Activated CD4-positive, alpha-beta T cell treated with anti-CD3 and anti-CD28 coated beads for 48 hours (primary cell): ENCODE measurements around the gene FGF4.

Experiments used
- DNase-seq: peaks from one replicate; pipeline ENCODE4 v3.0.0-alpha.2; 2020

The FGF4 gene

DNA sequence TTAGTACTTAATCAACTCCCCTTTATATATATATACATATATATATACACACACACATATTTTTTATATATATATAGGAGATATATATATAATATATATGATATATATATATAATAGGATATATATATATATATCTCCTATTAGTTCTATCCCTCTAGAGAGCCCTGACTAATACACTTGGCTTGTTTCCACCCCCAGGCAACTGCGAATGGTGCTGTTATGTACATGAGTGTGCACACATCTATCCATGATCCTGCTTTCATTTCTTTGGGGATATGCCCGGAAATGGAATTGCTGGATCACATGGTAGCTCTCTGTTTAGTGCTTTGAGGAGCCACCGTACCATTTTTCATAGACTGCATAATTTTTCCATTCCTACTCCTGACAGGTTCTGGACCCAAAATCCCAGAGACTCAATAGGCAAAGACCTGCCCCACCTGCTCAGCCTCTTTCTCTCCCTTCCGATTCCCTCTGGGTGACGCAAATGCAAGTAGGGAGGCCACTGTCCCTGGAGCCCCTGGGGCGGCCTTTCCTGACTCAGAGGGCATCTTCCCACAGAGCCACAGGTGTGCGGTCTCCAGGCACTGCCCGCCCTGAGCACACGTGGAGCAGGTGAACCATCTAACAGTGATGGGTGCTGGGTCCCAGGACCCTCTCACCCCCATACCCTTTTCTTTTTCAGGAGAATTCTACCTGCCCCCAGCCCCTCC is 32.1 kb upstream of the FGF4 start:
- no peak for DNase-seq

DNA sequence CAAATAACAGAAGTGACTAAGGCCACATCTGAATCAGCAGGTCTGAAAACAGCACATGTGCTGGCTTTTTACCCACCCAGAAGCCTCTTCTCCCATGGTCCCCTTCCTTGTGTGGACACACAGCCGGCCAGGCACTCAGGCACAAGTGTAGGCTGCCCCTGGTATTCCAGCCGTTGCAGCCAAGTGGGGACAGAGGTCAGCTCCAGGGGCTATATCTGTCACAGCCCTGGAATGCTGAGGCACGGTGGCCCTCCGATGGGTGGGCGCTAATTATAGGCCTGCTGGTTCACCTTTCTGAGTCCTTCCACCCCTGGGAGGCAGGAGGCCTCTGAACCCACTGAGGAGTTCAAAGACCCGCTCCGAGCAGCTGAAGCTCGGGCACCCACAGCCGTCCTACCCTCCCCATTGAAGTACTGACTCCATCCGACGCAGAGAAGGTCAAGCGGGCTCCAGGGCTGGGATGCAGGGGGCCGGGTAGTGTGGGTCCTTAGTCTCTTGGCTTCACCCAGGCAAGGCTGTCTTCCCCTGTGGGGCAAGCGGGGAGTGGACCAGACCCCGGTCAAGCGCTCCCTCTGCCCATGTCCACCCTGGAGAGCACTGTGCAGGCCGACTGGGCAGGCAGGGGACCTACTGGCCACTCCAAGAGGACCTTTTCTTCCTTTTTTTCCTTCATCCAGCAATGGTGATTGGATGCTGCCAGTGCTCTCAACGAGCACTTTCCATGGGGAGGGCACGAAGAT is 29.8 kb upstream of the FGF4 start:
- DNase-seq = no peak

DNA sequence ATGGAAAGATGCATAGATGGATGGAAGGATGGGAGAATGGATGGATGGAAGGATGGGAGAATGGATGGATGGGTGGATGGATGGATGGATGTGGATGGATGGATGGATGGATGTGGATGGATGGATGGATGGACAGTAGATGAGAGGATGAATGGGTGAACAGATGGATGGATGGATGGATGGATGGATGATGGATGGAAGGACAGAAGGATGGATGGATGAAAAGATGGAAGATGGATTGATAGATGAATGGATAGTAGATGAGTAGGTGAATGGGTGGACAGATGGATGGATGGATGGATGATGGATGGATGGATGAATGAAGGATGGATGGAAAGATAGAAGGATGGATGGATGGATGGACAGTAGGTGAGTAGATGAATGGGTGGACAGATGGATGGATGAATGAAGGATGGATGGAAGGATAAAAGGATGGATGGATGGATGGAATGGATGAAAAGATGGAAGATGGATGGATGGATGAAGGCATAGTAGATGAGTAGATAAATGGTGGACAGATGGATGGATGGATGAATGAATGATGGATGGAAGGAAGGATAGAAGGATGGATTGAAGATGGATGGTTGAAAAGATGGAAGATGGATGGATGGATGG is 28.6 kb upstream of the FGF4 start:
- no peak for DNase-seq

DNA sequence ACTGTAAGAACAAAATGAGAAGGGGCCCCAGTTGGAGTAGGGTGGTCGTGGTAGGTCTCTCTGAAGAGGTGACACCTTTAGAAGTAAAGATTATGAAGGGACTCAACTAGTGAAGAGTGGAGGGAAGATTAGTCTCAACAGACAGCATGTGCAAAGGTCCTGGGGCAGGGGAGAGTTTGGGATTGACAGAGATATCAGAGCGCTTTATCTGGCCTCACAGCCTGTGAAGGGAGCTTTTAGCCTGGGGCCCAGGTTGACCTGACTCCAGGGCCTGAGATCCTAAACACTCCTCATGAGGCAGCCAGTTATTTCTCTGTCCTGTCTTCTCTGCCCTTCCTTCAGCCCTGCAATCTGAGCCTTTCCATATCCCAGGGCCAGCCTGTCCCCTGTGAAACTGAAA is 27.9 kb upstream of the FGF4 start:
- no peak for DNase-seq

DNA sequence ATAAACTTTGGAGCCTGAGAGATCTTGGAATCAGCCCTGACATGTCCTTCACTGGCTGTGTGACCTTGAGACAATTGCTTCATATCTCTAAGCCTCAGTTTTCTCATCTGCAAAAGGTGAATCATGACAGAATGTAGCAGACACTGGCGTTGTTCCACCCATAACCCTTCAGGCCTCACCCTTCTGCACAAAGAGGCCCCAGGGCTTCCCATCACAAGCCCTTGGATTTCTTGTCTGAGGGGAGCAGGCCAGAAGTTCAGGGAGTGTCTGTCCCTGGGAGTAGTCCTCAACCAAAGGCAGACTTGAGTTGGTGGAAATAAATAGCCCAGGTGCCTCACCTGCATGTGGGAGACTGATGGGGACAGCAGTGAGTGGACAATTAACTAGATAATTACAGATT is 27.4 kb upstream of the FGF4 start:
- DNase-seq = no peak

DNA sequence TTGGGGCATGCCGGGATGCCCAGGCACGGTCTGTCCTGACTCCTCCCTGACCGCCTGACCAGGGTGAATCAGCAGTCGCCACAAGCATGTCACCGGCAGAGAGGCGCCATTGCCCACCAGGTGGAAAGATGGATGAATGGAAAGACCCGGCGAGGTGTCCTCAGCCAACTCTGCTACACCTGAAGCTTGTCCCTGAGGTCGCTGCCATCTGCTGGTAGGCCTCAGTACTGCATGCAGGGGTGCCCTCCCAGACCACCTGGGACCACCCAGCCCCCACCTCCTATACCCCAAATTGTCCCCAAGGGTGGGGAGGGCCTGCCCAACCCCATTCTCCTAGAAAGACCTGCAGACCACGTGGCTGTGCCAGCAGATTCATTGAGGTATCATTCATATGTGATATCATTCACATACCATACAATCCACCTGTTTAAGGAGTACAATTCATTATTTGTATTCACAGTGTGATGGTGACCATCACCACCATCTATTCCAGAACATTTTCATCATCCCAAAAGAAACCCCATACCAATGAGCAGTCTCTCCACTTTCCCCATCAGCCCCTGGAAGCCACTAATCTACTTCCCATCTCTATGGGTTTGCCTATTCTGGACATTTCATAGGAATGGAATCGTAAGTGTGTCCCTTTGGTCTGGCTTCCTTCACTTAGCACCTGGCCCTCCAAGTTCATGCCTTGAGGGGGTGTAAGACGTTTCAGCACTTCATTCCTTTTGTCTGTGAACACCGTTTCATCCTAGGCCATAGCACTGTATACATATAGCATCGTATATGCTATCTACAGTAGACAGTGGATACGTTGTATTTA is 26.6 kb upstream of the FGF4 start:
- peak; percentile 50 for DNase-seq

DNA sequence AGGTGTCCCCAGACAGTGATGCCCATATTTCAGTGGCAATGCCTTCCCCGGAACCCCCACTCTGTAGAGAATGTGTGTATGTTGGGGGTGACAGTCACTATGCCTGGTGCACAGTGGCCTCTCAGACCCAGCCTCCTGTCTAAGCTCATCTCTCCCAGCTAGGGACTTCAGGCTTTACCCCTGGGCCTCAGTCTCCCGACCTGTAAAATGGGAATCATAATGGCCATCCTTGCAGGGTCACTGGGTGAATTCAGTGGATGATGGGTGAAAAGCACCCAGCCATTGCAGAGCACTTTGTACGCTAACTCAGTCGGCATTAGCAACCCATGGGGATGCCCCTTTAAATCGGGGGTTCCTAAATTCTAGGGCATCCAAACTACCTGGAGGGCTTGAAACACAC is 25.1 kb upstream of the FGF4 start:
- no peak for DNase-seq

DNA sequence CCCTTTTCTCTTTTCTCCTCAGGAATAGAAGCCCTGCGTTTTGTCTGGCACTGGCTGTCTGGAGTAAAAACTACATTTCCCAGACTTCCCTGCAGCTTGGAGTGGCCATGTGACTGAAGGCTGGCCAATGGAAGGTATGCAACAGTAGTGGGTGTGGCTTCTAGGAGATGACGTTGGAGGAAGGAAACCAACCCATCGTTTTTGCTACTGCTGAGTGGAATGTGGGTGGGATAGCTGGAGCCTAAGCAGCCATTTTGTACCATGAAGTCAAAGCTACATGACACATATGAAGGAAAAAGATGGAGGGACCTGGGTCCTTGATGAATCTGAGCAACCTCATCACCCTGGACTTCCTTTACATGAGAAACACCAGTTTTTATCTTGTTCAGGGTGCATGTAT is 24.4 kb upstream of the FGF4 start:
- peak; percentile 12 for DNase-seq

DNA sequence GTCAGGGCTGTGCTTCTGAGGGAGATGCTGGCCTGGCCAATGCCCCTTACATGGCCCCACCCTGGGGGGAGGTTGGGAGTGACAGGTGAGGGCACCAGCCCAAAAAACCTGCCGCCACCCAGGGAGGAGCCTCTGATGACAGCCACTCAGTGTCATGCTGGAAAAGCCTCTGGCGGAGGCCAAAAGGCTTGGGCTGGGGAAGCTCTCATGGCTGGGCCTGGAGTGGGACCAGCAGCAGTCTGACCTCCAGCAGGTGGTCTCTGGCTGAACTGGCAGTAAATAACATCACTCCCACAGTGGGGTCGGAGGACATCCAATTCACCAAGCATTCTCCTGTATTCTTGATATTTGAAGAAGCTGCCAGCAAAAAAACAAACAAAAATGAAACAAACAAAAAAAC is 24.0 kb upstream of the FGF4 start:
- DNase-seq = no peak

DNA sequence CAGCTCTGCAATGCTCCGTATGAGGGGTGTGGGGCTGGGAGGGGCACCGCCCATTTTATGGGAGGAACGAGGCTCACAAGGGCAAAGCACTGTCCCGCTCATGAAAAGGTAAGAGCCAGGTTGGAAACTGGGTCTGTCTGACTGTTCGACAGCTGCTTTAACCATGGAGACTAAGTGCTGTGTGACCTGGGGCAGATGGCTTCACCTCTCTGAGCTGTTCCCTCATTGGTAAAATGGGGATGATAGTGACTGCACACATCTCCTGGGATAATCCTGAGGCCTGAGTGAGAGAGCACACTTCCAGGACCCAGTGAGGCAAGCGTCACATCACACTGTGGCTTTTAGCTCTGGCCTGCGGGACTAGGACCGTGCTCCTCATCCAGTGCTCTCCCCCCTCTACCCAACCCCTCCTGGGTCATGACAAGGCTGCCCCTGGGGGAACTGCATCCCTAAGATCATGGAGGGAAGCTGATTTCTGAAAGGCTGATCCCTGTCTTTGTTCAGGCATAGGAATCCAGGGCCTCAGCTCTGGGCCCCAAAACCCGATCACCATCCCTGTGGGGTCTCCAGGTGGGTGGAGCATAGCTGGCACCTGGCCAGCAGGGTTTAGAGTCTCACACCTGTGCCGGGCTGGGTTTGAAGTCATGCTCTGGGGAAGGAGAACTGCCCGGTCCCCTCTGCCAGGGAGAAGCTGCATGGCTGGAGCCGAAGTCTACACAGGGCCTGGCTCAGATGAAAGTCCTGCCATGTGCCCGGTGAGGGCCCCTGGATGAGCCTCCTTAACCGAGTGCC is 22.8 kb upstream of the FGF4 start:
- no peak for DNase-seq

DNA sequence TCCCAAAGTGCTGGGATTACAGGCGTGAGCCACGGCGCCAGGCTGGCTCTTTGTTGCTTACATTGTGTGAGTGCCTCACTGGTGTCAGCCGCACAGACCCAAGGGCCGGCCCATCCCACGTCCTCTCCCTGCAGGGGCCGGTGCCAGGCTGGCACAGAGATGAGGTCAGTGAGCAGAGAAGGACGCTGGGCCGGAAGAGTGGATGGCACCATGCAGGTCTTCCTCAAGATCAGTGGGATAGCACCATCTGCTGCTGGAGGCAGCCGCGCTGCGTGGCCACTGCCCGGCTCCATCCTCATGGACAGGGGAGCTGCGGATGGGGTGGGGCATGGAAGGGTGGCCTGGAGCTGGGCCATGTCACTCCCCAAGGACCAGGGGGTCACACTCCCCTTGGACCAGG is 22.0 kb upstream of the FGF4 start:
- DNase-seq = no peak

DNA sequence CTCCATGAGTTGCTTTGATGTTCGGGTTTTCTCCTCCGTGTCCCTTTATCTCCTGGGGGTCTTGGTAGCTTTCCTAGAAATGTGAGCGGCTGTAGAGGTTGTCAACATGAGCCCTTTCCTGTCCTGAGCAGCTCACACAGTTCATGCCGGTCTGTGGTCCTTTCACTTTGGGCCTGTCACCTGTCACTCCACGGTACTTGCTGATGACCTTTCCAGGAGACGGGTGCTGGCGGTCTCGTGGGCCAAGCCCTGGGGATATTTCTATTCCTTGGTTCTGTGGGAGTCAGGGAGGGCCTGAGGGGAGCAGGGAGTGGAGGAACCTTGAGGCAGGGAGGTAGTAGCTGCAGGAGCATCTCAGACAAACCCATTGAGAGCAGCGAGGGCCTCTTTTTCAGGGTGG is 20.9 kb upstream of the FGF4 start:
- DNase-seq = no peak

DNA sequence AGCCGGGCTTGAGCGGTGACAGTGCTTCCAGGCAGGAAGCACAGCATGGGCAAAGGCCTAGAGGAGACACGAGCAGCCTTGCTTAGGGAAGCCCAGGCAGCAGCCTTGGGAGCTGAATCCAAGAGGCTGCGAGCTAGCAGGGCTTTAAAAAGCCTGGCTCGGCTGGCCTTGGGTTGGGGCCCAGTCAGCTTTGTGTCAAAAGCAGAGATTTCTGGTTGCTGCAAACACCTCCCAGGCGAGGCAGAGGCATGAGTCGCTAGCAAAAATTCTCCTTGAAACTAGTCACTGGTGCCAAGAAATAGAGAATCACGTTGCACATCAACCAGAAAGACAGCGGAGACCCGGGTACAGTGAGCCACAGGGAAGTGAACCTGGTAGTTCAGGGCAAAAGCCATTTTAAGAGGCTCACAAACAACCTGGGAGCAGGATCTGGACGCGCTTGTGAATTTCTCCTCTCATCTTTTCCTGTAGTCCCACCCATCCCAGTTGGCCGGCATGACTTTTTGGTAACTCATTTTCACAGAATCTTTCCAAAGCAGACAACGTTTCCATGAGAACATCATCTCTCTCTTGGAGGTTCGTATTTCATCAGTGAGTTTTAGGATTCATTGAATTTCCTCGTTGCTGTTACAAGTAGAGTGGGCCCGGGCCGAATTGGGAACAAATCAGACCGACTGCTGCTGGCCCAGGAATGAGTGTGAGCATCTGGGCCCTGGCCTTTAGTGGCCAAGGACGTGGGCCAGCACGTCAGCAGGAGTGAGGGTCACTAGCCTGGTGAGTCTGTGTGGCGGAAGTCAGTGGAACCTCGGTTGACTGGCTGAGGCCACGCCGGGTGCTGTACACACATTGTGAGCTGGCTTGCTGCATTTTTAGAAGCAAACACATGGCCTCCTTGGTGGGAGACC is 16.4 kb upstream of the FGF4 start:
- DNase-seq = no peak

DNA sequence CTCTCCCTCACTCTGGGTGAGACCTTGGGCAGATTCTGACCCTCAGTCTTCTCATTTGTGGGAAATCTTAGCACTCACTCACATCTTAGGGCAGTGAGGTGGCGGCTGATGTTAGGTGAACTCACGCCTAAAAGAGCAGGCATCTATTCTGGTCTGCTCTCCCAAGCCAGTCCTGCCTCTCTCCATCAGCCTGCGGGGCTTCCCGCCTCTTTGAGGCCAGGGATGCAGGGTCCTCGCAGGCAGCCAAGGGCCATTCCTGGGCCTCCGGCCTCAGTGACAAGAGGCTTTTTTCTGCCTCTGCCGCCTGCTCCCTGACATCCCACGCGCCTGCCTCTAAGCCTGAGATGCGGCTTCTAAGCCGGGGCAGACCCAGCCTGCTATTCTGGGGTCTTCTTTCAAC is 13.8 kb upstream of the FGF4 start:
- no peak for DNase-seq

DNA sequence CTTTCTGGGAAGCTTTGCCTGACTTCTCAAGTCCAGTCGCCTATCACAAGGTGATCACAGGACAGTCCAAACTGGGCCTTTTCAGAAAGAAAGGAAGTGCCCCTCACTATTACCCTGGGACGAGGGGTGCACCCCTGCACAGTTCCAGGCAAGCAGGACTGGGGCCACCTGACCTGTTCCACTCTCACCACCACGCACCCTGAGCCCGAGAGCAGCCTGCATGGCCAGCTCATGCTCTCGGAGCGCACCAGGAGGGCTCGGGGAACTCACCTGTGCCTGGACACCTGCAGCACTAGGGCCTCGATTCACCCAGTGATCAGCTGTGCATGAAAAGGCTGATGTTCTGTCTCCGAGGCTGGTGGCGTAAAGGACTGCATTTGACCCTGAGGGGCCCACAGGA is 12.8 kb upstream of the FGF4 start:
- DNase-seq = no peak

DNA sequence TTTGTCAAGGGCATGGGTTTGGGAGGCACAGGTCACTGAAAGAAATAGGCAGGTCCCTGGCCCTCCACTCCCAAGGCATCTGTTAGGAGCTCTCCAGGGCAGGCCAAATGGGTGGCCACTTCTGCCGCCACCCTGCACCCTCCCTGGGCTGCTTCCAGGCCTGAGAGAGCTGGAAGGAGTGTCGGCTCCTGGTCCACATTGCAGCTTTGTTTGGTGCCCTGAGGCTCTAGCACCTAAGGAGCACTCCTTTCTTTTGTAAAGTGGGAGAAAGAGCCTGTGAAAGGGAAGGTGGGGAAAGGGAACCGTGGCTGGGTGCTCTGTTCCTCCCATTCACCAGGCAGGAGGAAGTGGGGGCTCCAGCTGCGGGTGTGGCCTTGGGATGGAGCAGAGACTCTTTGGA is 12.3 kb upstream of the FGF4 start:
- no peak for DNase-seq

DNA sequence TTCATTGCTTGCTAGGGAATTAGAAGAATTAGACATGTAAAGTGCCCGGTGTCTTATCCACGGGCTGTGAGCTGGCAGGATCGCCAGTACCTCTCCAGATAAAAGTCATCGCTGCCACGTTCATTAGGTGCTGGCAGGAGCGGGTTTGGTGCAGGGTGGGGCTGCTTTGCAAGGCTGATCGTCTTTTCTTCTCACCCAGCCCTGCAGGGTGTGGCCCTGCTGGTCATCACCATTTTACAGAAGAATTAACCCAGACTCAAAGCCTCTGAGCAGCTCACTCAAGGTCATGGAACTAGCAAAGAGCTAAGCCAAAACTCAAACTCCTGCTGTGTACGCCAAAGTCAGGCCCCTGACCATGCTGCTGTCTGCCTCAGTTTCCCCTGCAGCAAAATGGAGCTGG is 6.1 kb upstream of the FGF4 start:
- DNase-seq = no peak

DNA sequence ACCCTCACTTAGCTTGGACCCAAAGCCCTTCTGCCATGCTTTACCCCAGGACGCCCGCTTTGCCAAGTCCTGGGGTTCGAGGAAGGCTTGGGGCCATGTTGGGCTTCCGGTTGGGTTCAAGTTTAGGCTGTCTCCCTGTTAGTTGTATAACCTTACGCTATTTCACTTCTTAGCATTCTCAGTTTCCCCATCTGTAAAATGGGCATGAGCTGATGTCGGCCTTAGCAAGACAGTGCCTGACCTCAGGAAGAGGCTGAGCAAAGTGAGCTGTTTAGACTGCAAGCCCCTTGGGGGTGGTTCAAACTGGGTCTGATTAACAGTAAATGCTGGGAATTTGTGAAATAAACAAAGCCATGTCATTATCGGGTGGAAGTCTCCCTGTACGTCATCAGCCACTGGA is 3.2 kb upstream of the FGF4 start:
- no peak for DNase-seq

DNA sequence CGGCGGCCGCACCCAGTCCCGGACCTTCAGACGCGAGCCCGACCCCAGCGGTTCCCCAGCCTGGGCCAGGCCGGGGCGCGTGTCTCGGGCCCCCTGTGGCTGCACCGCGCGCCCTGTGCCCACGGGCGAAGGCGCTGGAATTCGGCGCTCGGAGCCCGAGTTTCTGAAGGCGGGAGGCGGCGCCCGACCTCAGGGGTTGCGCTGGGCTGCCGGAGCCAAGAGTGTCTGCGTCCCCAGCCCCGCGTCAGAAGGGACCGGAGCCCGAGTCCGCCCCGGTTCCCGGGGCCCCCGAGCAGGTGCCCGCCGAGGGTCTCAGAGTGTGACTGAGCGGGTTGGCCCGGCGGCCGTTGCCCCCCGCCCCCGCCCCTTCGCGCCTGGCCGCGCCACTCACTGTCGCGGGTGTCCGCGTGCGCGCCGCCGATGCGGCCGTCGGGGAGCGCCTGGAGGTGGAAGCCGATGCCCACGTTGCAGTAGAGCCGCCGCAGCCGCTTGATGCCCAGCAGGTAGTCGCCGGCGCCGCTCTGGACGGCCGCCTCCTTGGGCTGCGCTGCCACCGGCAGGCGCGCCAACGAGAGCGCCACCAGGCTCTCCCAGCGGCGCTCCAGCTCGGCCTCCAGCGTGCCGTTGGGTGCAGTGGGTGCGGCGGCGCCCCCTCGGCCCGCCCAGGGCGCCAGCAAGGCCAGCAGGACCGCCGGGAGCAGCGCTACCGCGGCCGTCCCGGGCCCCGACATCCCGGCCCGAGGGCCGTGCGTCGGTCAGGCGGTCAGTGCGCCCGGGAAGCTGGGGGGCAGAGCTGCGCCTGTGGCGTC is 583 bp downstream of the FGF4 start:
- no peak for DNase-seq

DNA sequence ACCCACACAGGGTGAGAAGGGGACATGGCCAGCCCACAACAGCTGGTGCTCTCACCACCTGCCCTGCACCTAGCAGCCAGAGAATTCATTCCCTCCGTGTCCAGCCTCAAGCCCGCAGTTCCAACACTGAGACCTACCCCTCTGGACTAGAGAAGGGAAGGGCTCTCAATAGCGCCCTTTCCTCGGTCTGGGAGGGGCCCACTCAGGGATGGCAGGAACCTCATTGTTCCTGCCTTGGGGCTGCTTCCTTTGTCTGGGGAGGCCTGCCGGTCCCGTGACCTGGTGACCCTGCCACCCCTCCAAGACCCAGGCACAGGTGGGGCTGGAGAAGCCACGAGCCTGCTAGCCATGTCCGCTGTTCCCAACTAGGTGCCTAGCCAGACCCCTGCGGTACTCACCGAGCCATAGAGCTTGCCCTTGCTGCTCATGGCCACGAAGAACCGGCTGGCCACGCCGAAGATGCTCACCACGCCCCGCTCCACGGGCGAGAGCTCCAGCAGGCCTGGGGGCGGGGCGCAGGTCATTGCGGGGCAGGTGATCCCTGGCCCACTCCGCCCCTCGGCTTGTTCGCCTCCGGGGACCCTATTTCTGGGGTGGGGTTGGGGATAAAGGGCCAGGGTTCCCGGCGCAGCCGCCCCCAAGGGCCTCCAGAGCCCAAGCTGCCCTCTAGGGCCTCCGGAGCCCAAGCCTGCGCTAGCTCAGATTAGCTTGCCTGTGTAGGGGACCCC is 1.4 kb downstream of the FGF4 start:
- DNase-seq = no peak
